ENCODE data around the gene RUFY1.
"Not testable (repeated sequence)": the region's sequence is repeated elsewhere in the genome, so short reads cannot be mapped to it uniquely, and the experiment has no call there.

RUFY1 gene

GRCh38 chr5:179623003-179623905, 72.9 kb downstream of the RUFY1 start, which contains the start of gene HNRNPH1:
HNRNPH1 (minus strand) TSS chr5:179623671; CDS start chr5:179623133, 538 bp downstream.
- peak; percentile 99 for DNase-seq

- DNase-seq = peak; percentile 43 to 50
Measured at GRCh38 chr5:179623906-179624741, 73.8 kb downstream of the RUFY1 start.

GRCh38 chr5:179624841-179625271, 74.5 kb downstream of the RUFY1 start:
- DNase-seq = no peak

GRCh38 chr5:179633501-179634369, 83.4 kb downstream of the RUFY1 start:
- DNase-seq = not testable (repeated sequence)

GRCh38 chr5:179634370-179635172, 84.2 kb downstream of the RUFY1 start:
- DNase-seq = not testable (repeated sequence)

- DNase-seq = not testable (repeated sequence)
Measured at GRCh38 chr5:179639296-179639695, 88.9 kb downstream of the RUFY1 start.

GRCh38 chr5:179641745-179642144, 91.4 kb downstream of the RUFY1 start:
- not testable (repeated sequence) for DNase-seq

- not testable (repeated sequence) for DNase-seq
Measured at GRCh38 chr5:179642626-179643025, 92.3 kb downstream of the RUFY1 start.

GRCh38 chr5:179643141-179643920, 93.0 kb downstream of the RUFY1 start:
- DNase-seq = not testable (repeated sequence)

- not testable (repeated sequence) for DNase-seq
Measured at GRCh38 chr5:179644766-179645165, 94.4 kb downstream of the RUFY1 start.

GRCh38 chr5:179648410-179648809, 98.1 kb downstream of the RUFY1 start:
- DNase-seq = no peak

- DNase-seq = not testable (repeated sequence)
Measured at GRCh38 chr5:179649166-179649703, 98.9 kb downstream of the RUFY1 start.

GRCh38 chr5:179650245-179650644, 99.9 kb downstream of the RUFY1 start:
- not testable (repeated sequence) for DNase-seq

- not testable (repeated sequence) for DNase-seq
Measured at GRCh38 chr5:179653135-179653534, 102.8 kb downstream of the RUFY1 start.

GRCh38 chr5:179657302-179658178, 107.2 kb downstream of the RUFY1 start:
- not testable (repeated sequence) for DNase-seq

- DNase-seq = not testable (repeated sequence)
Measured at GRCh38 chr5:179658179-179658856, 108.0 kb downstream of the RUFY1 start.
